HCT116 (cell line): Measurements from ENCODE around the gene TRIM73. TPM values are rescaled to one million over a fixed set of nuclear protein-coding genes. Genes with fewer than 3 reads are reported as not detected.
"Not testable (repeated sequence)": the region's sequence is repeated elsewhere in the genome, so short reads cannot be mapped to it uniquely, and the experiment has no call there.

ENCODE experiments used
- ATAC-seq: fragments of 200-7000 bp; cut with Tn5 transposase; 2 replicates; pipeline ENCODE4 v1.9.1; 2020; ENCODE audit warnings: mild to moderate bottlenecking, moderate library complexity
- BruUV-seq: library from RNA; stranded (reverse); fragments of 400-500 nt; replicated peaks from 2 replicates; lab custom pipeline; 2021; lab: Mats Ljungman, UMichigan
- CTCF ChIA-PET: fragments of 300-600 bp; sonication (Branson Sonifier 250); formaldehyde crosslinking; loops from one replicate; lab custom pipeline; 2021; ENCODE audit warnings: antibody characterized with exemption; lab: Charles Lee
- POLR2A ChIA-PET: fragments of 300-600, 350-600 bp; sonication (Branson Sonifier 250); formaldehyde crosslinking; loops from one replicate; lab custom pipeline; 2021; ENCODE audit warnings: antibody characterized with exemption; lab: Charles Lee
- RAD21 ChIA-PET, 2 experiments: fragments of 300-600 bp; sonication (Branson Sonifier 250); formaldehyde crosslinking; loops; one replicate each; lab custom pipeline; 2023; ENCODE audit warnings: low total read pairs in 2 of 2; ENCODE audit not compliant: uncharacterized antibody in 2 of 2, unreplicated experiment in 2 of 2, low non-redundant PET in 1 of 2; lab: Charles Lee
- DNase-seq: peaks from one replicate; pipeline ENCODE4 v3.0.0-alpha.2; 2010; ENCODE audit warnings: low read depth, low spot score
- H2AFZ ChIP-seq: fragments of 200-600 bp; shearing (Covaris generic), sonication (generic); 2 replicates; pipeline ENCODE4 v1.6.1; 2017; ENCODE audit warnings: low read depth, mixed run types, mixed read lengths, antibody characterized with exemption, low read length; ENCODE audit not compliant: poor library complexity, severe bottlenecking
- H3K27ac ChIP-seq: 2 replicates; pipeline ENCODE4 v1.5.1; 2012; ENCODE audit warnings: low read depth, low read length
- H3K27me3 ChIP-seq: fragments of 200-600 bp; sonication (generic); 2 replicates; pipeline ENCODE4 v1.6.1; 2016; ENCODE audit warnings: mixed run types, low read length, mixed read lengths; ENCODE audit not compliant: insufficient read depth
- H3K36me3 ChIP-seq, 2 experiments: fragments of 200-500 bp in 1 of 2; fragments of 200-600 bp in 1 of 2; sonication (Bioruptor generic) in 1 of 2; sonication (generic) in 1 of 2; 2 replicates each; pipeline versions ENCODE4 v1.5.1 to v1.6.1; 2014 to 2016; ENCODE audit warnings: low read length in 2 of 2, inconsistent platforms in 1 of 2, mixed read lengths in 1 of 2, mixed run types in 1 of 2; ENCODE audit not compliant: insufficient read depth in 2 of 2, control insufficient read depth in 1 of 2
- H3K4me1 ChIP-seq, 2 experiments: fragments of 200-600 bp in 1 of 2; sonication (generic) in 1 of 2; 2 replicates each; pipeline versions ENCODE4 v1.5.1 to v1.6.1; 2012 to 2017; ENCODE audit warnings: low read length in 2 of 2, inconsistent platforms in 1 of 2, mild to moderate bottlenecking in 1 of 2, mixed read lengths in 1 of 2, mixed run types in 1 of 2, moderate library complexity in 1 of 2; ENCODE audit not compliant: insufficient read depth in 2 of 2, control insufficient read depth in 1 of 2
- H3K4me2 ChIP-seq: fragments of 200-600 bp; sonication (generic); 2 replicates; pipeline ENCODE4 v1.6.1; 2017; ENCODE audit warnings: mixed run types, low read length, mixed read lengths
- H3K4me3 ChIP-seq, 2 experiments: fragments of 200-600 bp in 1 of 2; sonication (generic) in 1 of 2; replicated peaks in 1 of 2; 2 replicates each; pipeline ENCODE4 v1.5.1; 2011 to 2016; ENCODE audit warnings: low read length in 2 of 2, control low read depth in 1 of 2, low read depth in 1 of 2, mild to moderate bottlenecking in 1 of 2, mixed read lengths in 1 of 2, mixed run types in 1 of 2
- H3K79me2 ChIP-seq: fragments of 200-600 bp; sonication (generic); 2 replicates; pipeline ENCODE4 v1.6.1; 2017; ENCODE audit warnings: mild to moderate bottlenecking, mixed run types, low read length, moderate library complexity, mixed read lengths; ENCODE audit not compliant: insufficient read depth
- H3K9ac ChIP-seq: fragments of 200-600 bp; sonication (generic); 2 replicates; pipeline ENCODE4 v1.6.1; 2016; ENCODE audit warnings: low read length, mixed read lengths
- H3K9me2 ChIP-seq: fragments of 200-600 bp; sonication (generic), shearing (Covaris generic); 2 replicates; pipeline ENCODE4 v1.6.1; 2017; ENCODE audit warnings: mixed run types, mild to moderate bottlenecking, moderate library complexity; ENCODE audit not compliant: insufficient read depth
- H3K9me3 ChIP-seq, 2 experiments: fragments of 200-500 bp in 1 of 2; fragments of 200-600 bp in 1 of 2; sonication (Bioruptor generic) in 1 of 2; sonication (generic) in 1 of 2; 2 replicates each; pipeline ENCODE4 v1.6.1; 2014 to 2017; ENCODE audit warnings: low read length in 2 of 2, mixed read lengths in 2 of 2, inconsistent platforms in 1 of 2, low read depth in 1 of 2, mild to moderate bottlenecking in 1 of 2, mixed run types in 1 of 2, moderate library complexity in 1 of 2; ENCODE audit not compliant: control insufficient read depth in 1 of 2, insufficient read depth in 1 of 2
- H4K20me1 ChIP-seq: fragments of 200-600 bp; sonication (generic), shearing (Covaris generic); 2 replicates; pipeline ENCODE4 v1.6.1; 2017; ENCODE audit warnings: mixed run types, mild to moderate bottlenecking, moderate library complexity; ENCODE audit not compliant: insufficient read depth
- intact Hi-C: fragments of 100-400 bp; cut with micrococcal nuclease; formaldehyde crosslinking; loops from 2 replicates; pipeline ENCODE4 v1.10.0; 2022
- total RNA-seq: library from RNA; stranded (reverse); gene quantifications from one replicate; pipeline ENCODE4 v1.2.1, GENCODE V29; 2021; ENCODE audit not compliant: unreplicated experiment

Gene TRIM73
- total RNA-seq, 1 experiment from 2014 or later, result 8.8 TPM

- H3K27me3 ChIP-seq, H3K4me1 ChIP-seq, H3K9ac ChIP-seq, H3K4me3 ChIP-seq, intact Hi-C loops, RAD21 ChIA-PET, H4K20me1 ChIP-seq, H2AFZ ChIP-seq, H3K27ac ChIP-seq, H3K9me3 ChIP-seq, H3K4me2 ChIP-seq, ATAC-seq, H3K36me3 ChIP-seq, H3K79me2 ChIP-seq, DNase-seq, H3K9me2 ChIP-seq, CTCF ChIA-PET, POLR2A ChIA-PET, BruUV-seq: not testable (repeated sequence)
These were observed 18.8 kb downstream of the TRIM73 start for GRCh38 chr7:75414204-75414603.

GRCh38 chr7:75414708-75415427 is 19.4 kb downstream of the TRIM73 start:
- H3K4me2 ChIP-seq, BruUV-seq, H3K4me1 ChIP-seq, CTCF ChIA-PET, H3K9ac ChIP-seq, H3K79me2 ChIP-seq, POLR2A ChIA-PET, H3K36me3 ChIP-seq, H3K27me3 ChIP-seq, H2AFZ ChIP-seq, RAD21 ChIA-PET, H3K9me2 ChIP-seq, H4K20me1 ChIP-seq, H3K9me3 ChIP-seq, H3K27ac ChIP-seq, intact Hi-C loops, DNase-seq, ATAC-seq, H3K4me3 ChIP-seq: not testable (repeated sequence)

GRCh38 chr7:75415428-75415817 is 20.0 kb downstream of the TRIM73 start:
- BruUV-seq, H2AFZ ChIP-seq, H3K9me3 ChIP-seq, H3K9ac ChIP-seq, DNase-seq, H4K20me1 ChIP-seq, H3K27ac ChIP-seq, H3K36me3 ChIP-seq, H3K9me2 ChIP-seq, H3K4me1 ChIP-seq, H3K4me3 ChIP-seq, POLR2A ChIA-PET, H3K4me2 ChIP-seq, CTCF ChIA-PET, RAD21 ChIA-PET, H3K79me2 ChIP-seq, ATAC-seq, H3K27me3 ChIP-seq, intact Hi-C loops: not testable (repeated sequence)

GRCh38 chr7:75415829-75416373 is 20.5 kb downstream of the TRIM73 start:
- H3K9ac ChIP-seq, H3K9me3 ChIP-seq, CTCF ChIA-PET, POLR2A ChIA-PET, DNase-seq, H3K36me3 ChIP-seq, H3K4me2 ChIP-seq, RAD21 ChIA-PET, H3K4me1 ChIP-seq, ATAC-seq, H4K20me1 ChIP-seq, H2AFZ ChIP-seq, H3K27ac ChIP-seq, H3K79me2 ChIP-seq, intact Hi-C loops, H3K9me2 ChIP-seq, BruUV-seq, H3K27me3 ChIP-seq, H3K4me3 ChIP-seq: not testable (repeated sequence)
